ENCODE results near the gene ATP6V0D1.
"Not testable (repeated sequence)": the region's sequence is repeated elsewhere in the genome, so short reads cannot be mapped to it uniquely, and the experiment has no call there.

Gene ATP6V0D1

DNA sequence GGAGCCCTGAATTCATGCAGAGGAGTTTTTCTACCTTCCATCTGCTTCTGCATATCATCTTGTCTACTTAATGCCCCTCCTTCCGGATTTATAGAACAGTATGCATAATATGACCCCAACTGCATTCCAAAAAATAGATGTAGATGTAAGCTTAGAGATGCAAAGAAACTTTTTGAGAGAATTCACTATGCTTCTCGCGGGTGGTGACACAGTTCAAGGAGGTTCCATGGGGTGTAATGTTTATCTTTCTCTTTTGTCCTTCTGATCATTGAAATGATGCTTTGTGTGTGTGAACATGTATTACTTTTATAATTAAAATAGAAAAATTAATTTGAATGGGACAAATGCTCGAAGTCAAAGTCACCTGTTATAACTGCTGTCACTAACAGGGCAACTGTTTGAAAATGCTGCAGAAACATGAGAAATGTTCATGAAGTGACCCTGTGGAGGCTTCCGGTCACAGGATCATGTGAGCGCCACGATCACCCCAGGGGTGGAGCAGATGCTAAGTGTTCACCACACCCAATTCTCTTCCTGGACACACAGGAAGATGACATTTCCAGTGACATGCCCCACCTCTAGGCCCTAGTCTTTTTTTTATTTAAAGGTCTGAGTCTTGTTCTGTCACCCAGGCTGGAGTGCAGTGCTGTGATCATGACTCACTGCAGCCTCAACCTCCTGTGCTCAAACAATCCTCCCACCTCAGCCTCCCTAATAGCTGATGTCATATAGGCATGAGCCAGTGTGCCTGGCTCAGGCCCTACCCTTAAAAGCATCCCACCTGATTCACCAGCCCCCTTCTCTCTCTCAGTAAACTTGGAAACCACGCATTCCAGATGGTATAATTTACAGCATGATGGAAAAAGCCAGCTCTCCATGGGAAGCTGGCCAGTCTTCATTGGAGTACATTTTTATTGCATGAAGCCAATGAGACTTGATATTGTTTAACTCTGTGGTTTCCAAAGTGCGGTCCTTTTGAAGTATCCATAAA, 23.4 kb upstream of the ATP6V0D1 start:
- no peak for DNase-seq (ENCODE audit: low read depth in 3 of 3)

DNA sequence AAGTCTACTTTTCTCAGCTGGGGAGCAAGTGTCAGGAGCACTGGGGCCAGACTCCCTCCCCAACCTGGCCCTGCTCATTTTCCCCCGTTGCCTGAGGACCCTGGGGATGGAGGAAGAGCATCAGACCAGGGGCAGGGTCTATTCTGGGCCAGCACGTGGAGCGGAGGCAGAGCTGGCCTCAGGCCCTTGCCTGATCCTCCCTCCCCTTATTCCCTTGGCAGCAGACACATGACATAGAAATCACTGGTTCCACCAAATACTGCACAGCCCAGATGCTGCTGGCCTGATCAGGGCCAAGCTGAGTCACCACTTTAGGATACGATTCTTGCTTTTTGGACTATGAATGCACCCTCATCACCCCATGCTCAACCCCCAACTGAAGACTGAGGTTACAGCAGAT, 18.1 kb upstream of the ATP6V0D1 start:
- DNase-seq (ENCODE audit: low read depth in 3 of 3): no peak

- no peak for DNase-seq (ENCODE audit: low read depth in 3 of 3)
Observed at GRCh38 chr16:67490335-67491096, 9.6 kb upstream of the ATP6V0D1 start.

- DNase-seq (ENCODE audit: low read depth in 3 of 3): no peak
Observed at GRCh38 chr16:67489401-67490083, 8.6 kb upstream of the ATP6V0D1 start.

GRCh38 chr16:67487561-67487960, 6.6 kb upstream of the ATP6V0D1 start:
- DNase-seq (ENCODE audit: low read depth in 3 of 3): not testable (repeated sequence)

DNA sequence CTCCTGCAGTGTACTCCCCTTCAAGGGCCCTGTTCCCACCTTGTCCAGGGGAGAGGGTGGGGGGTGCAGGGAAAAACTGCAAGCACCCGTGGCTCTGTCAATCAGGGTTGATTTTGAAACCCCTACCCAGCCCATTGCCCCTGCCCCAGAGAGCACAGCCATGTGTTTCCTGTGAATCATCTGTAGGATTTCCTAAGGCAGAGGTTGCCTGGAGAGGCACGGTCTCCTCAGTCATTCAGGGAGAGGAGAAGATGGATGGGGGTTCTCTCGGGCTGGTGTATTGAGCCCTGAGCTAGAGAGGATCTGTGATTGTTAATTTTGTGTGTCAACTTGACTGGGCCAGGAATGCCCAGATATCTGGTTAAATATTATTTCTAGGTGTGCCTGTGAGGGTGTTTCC, 5.8 kb upstream of the ATP6V0D1 start:
- DNase-seq (ENCODE audit: low read depth in 3 of 3): no peak

- no peak for DNase-seq (ENCODE audit: low read depth in 3 of 3)
Observed at GRCh38 chr16:67483731-67484525, 3.0 kb upstream of the ATP6V0D1 start.

DNA sequence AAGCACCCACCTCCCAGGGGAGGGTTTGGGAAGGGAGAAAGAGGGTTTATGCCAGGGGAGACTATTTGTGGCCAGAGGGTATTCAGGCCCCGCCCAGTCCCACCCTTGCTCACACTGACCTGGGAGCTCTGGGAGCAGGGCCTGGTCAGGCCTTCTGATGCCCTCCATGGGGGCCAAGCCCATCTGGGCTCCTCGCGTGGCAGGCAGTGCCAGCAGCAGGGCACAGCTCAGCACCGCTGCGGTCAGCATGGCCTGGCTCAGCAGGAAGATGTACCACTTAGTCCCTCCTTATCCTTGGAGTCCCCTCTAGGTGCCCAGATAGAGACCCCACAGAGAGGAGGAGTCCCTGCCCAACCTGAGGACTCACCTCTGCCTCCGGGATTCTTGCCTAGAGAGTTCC, 2.2 kb upstream of the ATP6V0D1 start, which contains the start of gene AGRP:
Gene AGRP, minus strand, starts transcription at position 398 of the 400 bp plus-strand sequence. Its CDS starts 149 bp downstream, at position 249.
- DNase-seq (ENCODE audit: low read depth in 3 of 3): no peak

- DNase-seq (ENCODE audit: low read depth in 3 of 3): no peak
Observed at GRCh38 chr16:67482233-67482924, 1.4 kb upstream of the ATP6V0D1 start.

DNA sequence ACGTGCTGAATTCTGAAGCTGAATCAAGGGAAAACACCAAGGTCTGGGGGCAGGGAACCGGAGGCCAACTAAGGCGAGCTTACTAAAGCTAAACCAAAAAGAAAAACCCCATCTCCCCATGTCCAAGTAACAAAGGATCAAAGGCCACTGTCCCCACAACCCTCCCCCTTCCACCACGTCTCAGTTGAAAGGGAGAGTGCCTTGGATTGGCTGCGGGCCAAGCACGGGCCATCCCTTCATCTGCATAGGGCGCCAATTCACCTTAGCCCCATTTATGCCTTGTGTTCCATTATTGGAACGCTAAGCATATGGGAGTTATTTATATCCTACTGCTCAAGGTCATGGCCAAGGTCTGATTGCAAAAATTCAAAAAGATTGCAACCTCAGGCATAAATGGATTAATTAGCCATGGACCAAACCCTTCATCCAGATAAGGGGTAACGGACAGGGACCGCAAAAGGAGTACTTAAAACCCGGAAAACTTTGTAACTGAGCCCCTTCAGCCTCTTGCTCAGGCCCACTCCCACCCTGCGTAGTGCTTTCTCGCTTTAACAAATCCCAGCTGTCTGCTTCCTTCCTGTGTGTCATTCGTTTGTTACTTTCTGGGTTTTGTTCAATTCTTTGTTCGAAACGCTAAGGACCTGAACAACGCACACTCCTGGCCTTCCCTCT, 740 bp upstream of the ATP6V0D1 start:
- DNase-seq (ENCODE audit: low read depth in 3 of 3): peak in 2 of 3 donors; percentile 46 to 56

GRCh38 chr16:67477960-67478554, 2.9 kb downstream of the ATP6V0D1 start:
- no peak for DNase-seq (ENCODE audit: low read depth in 3 of 3)

- DNase-seq (ENCODE audit: low read depth in 3 of 3): no peak
Observed at GRCh38 chr16:67474551-67475455, 6.2 kb downstream of the ATP6V0D1 start.

DNA sequence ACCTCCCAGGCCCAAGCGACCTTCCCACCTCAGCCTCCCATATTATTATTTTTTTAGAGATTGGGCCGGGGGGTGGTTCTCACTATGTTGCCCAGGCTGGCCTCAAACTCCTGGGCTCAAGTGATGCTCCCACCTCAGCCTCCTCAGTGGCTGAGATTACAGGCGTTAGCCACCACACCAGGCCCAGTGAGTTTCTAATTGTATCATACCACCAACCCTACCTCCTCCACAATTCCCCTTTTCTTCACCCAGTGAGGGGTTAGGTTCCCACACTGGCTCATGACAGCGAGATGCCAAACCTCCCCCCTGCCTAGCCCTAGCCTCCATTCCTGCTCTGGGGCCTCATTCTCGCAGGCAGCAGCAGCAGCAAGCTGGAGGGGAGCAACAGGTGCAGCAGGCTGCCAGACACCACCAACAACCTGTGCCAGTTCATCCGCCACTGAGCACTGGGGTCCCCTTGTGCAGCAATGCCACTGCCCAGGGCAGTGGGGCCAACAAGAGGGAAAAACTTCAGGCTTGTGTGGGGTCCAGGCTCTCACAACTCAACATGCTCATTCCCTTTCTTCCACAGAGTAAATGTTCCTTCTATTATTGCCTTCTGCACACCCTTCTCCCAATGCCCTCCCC, 9.1 kb downstream of the ATP6V0D1 start:
- no peak for DNase-seq (ENCODE audit: low read depth in 3 of 3)

DNA sequence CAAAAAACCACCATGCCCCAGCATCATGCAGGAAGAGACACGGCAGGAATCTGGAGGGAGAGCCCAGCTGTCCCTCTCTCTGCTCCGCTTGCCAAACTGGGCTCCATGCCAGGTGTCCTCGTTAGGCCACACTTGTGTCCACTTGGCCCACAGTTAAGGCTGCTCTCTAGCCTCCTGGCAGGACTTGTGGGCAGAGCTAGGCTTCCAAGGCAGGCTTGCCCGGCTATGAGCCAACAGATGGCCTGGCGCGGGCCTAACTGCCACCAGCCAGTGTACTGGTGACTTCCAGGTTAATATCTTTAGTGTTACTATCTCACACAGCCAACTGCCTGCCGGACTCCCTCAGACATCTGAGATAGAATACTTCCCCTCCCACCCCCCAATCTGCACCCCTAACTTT, 10.6 kb downstream of the ATP6V0D1 start:
- no peak for DNase-seq (ENCODE audit: low read depth in 3 of 3)

- DNase-seq (ENCODE audit: low read depth in 3 of 3): no peak
Observed at GRCh38 chr16:67468731-67469130, 12.2 kb downstream of the ATP6V0D1 start.

DNA sequence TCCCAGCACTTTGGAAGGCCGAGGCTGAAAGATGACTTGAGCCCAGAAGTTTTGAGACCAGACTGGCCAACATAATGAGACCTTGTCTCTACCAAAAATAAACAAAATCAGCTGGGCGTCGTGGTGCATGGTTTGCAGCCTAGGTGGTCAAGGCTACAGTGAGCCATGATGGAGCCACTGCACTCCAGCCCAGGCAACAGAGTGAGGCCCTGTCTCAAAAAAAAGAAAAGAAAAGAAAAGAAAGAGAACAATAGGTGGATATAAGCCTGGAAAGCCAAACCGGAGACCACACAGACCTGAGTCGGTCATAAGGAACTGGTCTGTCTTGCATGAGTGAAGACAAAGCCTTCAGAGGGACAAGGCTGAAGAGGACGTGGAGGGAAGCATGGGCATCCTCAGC, 14.4 kb downstream of the ATP6V0D1 start:
- no peak for DNase-seq (ENCODE audit: low read depth in 3 of 3)

DNA sequence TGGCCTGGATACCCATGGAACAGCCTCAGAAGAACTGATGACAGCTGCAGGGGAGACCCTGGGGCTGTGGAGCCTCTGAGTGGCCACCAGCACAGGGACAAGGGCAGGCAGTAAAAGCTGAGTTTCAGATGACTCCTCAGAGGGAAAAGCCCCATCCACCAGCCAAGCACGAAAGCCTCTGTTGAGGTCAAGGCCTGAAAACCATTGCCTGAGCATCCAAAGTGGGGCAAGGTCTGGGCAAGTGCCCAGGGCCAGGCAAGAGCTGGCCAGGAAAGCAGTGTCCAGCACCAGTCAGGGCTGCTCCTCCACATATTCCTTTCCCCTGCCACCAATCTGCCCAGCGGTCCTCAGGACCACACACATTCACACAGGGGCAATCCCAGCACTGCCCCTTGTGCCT, 16.4 kb downstream of the ATP6V0D1 start:
- DNase-seq (ENCODE audit: low read depth in 3 of 3): no peak

DNA sequence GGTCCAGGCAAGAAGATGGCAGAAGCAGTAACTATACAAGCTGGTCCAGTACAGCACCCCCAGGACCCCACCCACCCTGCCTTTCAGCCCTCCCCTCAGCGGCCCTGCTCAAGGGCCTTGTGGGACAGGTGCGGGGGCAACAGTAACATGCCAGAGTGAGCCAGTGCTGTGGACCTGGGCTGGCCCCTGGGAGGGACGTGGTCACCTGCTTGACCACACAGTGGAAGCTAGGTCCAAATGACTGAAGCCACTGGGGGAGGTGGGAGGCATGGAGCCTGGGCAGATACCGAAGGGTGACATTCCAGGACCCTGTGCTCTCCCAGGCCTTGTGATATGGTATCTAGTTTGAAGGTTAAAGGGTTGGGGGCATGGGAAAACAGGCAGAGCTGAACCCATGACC, 17.3 kb downstream of the ATP6V0D1 start:
- DNase-seq (ENCODE audit: low read depth in 3 of 3): no peak
